H9 (cell line): ENCODE data around the gene MKNK2. TPM values are rescaled to one million over a fixed set of nuclear protein-coding genes. Genes with fewer than 3 reads are reported as not detected.

Experiments
- DNase-seq: peaks from one replicate; pipeline ENCODE4 v3.0.0-alpha.2; 2017
- H2AFZ ChIP-seq: one replicate; pipeline ENCODE4 v1.6.1; 2013; ENCODE audit warnings: mild to moderate bottlenecking, low read length, control low read depth, moderate library complexity
- H2AK5ac ChIP-seq: 2 replicates; pipeline ENCODE4 v1.6.1; 2013; ENCODE audit warnings: low read length, control low read depth, mixed read lengths; ENCODE audit not compliant: insufficient read length
- H2BK120ac ChIP-seq: one replicate; pipeline ENCODE4 v1.6.1; 2013; ENCODE audit warnings: low read depth, mild to moderate bottlenecking, low read length, control low read depth, inconsistent platforms; ENCODE audit not compliant: poor library complexity, severe bottlenecking
- H2BK12ac ChIP-seq: 2 replicates; pipeline ENCODE4 v1.6.1; 2013; ENCODE audit warnings: low read length, control low read depth, mixed read lengths, low read depth; ENCODE audit not compliant: insufficient read length
- H2BK15ac ChIP-seq: 2 replicates; pipeline ENCODE4 v1.6.1; 2013; ENCODE audit warnings: low read depth, low read length, control low read depth
- H2BK20ac ChIP-seq: one replicate; pipeline ENCODE4 v1.6.1; 2013; ENCODE audit warnings: low read depth, mild to moderate bottlenecking, low read length, control low read depth, inconsistent platforms; ENCODE audit not compliant: poor library complexity, severe bottlenecking
- H2BK5ac ChIP-seq: 2 replicates; pipeline ENCODE4 v1.6.1; 2013; ENCODE audit warnings: low read length, control low read depth, mixed read lengths; ENCODE audit not compliant: insufficient read length
- H3K14ac ChIP-seq: 2 replicates; pipeline ENCODE4 v1.6.1; 2013; ENCODE audit warnings: low read length, control low read depth; ENCODE audit not compliant: insufficient read depth
- H3K18ac ChIP-seq: 2 replicates; pipeline ENCODE4 v1.6.1; 2013; ENCODE audit warnings: low read depth, mild to moderate bottlenecking, mixed read lengths, low read length, control low read depth; ENCODE audit not compliant: insufficient read length
- H3K23ac ChIP-seq: 2 replicates; pipeline ENCODE4 v1.6.1; 2013; ENCODE audit warnings: low read length, control low read depth, mixed read lengths, low read depth; ENCODE audit not compliant: insufficient read length
- H3K23me2 ChIP-seq: 2 replicates; pipeline ENCODE4 v1.6.1; 2013; ENCODE audit warnings: low read depth, mild to moderate bottlenecking, mixed read lengths, low read length, control low read depth; ENCODE audit not compliant: insufficient read length, poor library complexity, severe bottlenecking
- H3K27ac ChIP-seq: 2 replicates; pipeline ENCODE4 v1.5.1; 2013; ENCODE audit warnings: low read length, control low read depth, mixed read lengths, low read depth; ENCODE audit not compliant: insufficient read length
- H3K27me3 ChIP-seq: 2 replicates; pipeline ENCODE4 v1.6.1; 2013; ENCODE audit warnings: low read length, control low read depth, inconsistent platforms; ENCODE audit not compliant: insufficient read depth
- H3K4ac ChIP-seq: 2 replicates; pipeline ENCODE4 v1.6.1; 2013; ENCODE audit warnings: low read depth, mild to moderate bottlenecking, control low read depth, inconsistent platforms, low read length, moderate library complexity
- H3K4me1 ChIP-seq: 2 replicates; pipeline ENCODE4 v1.6.1; 2013; ENCODE audit warnings: low read length, control low read depth, inconsistent platforms; ENCODE audit not compliant: insufficient read depth
- H3K4me2 ChIP-seq: 2 replicates; pipeline ENCODE4 v1.6.1; 2013; ENCODE audit warnings: low read length, control low read depth, mixed read lengths; ENCODE audit not compliant: insufficient read length, insufficient read depth
- H3K56ac ChIP-seq: 2 replicates; pipeline ENCODE4 v1.6.1; 2013; ENCODE audit warnings: low read depth, mild to moderate bottlenecking, mixed read lengths, low read length, control low read depth; ENCODE audit not compliant: insufficient read length
- H3K79me1 ChIP-seq: 2 replicates; pipeline ENCODE4 v1.6.1; 2013; ENCODE audit warnings: low read depth, mild to moderate bottlenecking, moderate library complexity, low read length, control low read depth, inconsistent platforms; ENCODE audit not compliant: insufficient read depth, poor library complexity, severe bottlenecking
- H3K79me2 ChIP-seq: 2 replicates; pipeline ENCODE4 v1.6.1; 2013; ENCODE audit warnings: low read length, control low read depth, inconsistent platforms; ENCODE audit not compliant: insufficient read depth
- H3K9ac ChIP-seq: 2 replicates; pipeline ENCODE4 v1.6.1; 2013; ENCODE audit warnings: low read length, control low read depth, mixed read lengths; ENCODE audit not compliant: insufficient read length; ENCODE audit errors: extremely low read depth
- H3K9me3 ChIP-seq: one replicate; pipeline ENCODE4 v1.6.1; 2013; ENCODE audit warnings: low read depth, low read length, inconsistent platforms; ENCODE audit not compliant: control insufficient read depth
- H3T11ph ChIP-seq: one replicate; pipeline ENCODE4 v1.6.1; 2013; ENCODE audit warnings: mild to moderate bottlenecking, low read length, control low read depth, inconsistent platforms
- H4K20me1 ChIP-seq: one replicate; pipeline ENCODE4 v1.6.1; 2013; ENCODE audit not compliant: control insufficient read depth, insufficient read length, insufficient read depth
- H4K5ac ChIP-seq: 2 replicates; pipeline ENCODE4 v1.6.1; 2013; ENCODE audit warnings: low read depth, mild to moderate bottlenecking, mixed read lengths, low read length, control low read depth; ENCODE audit not compliant: insufficient read length
- H4K8ac ChIP-seq: replicated peaks from 2 replicates; pipeline ENCODE4 v1.6.1; 2013; ENCODE audit warnings: low read length, control low read depth, mixed read lengths, low read depth; ENCODE audit not compliant: insufficient read length
- H4K91ac ChIP-seq: 2 replicates; pipeline ENCODE4 v1.6.1; 2013; ENCODE audit warnings: low read depth, mild to moderate bottlenecking, moderate library complexity, mixed read lengths, low read length, control low read depth; ENCODE audit not compliant: insufficient read length
- H3K27ac Mint-ChIP-seq, 3 experiments: 2 replicates in 2 of 3; 3 replicates in 1 of 3; pipeline ENCODE4 v1.8.0; 2020 to 2021; ENCODE audit warnings: mixed read lengths in 3 of 3, mild to moderate bottlenecking in 1 of 3, moderate library complexity in 1 of 3
- H3K27me3 Mint-ChIP-seq: 2 replicates; pipeline ENCODE4 v1.8.0; 2021; ENCODE audit warnings: low read depth, mild to moderate bottlenecking, moderate library complexity, mixed read lengths
- H3K36me3 Mint-ChIP-seq, 3 experiments: 2 replicates in 2 of 3; 3 replicates in 1 of 3; pipeline ENCODE4 v1.8.0; 2020 to 2021; ENCODE audit warnings: low read depth in 3 of 3, mixed read lengths in 3 of 3; ENCODE audit not compliant: insufficient read depth in 1 of 3
- H3K4me1 Mint-ChIP-seq, 2 experiments: 2 replicates each; pipeline ENCODE4 v1.8.0; 2020; ENCODE audit warnings: mixed read lengths in 2 of 2
- H3K4me3 Mint-ChIP-seq, 2 experiments: 2 replicates in 1 of 2; 3 replicates in 1 of 2; pipeline ENCODE4 v1.8.0; 2020 to 2021; ENCODE audit warnings: mild to moderate bottlenecking in 2 of 2, mixed read lengths in 2 of 2, moderate library complexity in 1 of 2
- H3K9me3 Mint-ChIP-seq, 2 experiments: 2 replicates in 1 of 2; 3 replicates in 1 of 2; pipeline ENCODE4 v1.8.0; 2020; ENCODE audit warnings: mild to moderate bottlenecking in 2 of 2, mixed read lengths in 2 of 2, moderate library complexity in 1 of 2
- CTCF ChIP-seq: fragments of 200-600 bp; sonication (generic); conservative IDR thresholded peaks from 3 replicates; pipeline ENCODE4 v1.8.0; 2021; ENCODE audit warnings: antibody characterized with exemption, mild to moderate bottlenecking
- WGBS: extraction: QIAGEN DNeasy Blood & Tissue Kit; methylation state at CpG from one replicate; pipeline ENCODE4 v1.1.7; 2013; ENCODE audit warnings: missing lambda C conversion rate, low lambda C conversion rate, mixed read lengths; ENCODE audit not compliant: insufficient read length; ENCODE audit errors: extremely low coverage; 5-methylcytosine and 5-hydroxymethylcytosine counted together
- total RNA-seq: library from RNA; stranded (reverse); gene quantifications from 2 replicates; pipeline ENCODE4 v1.2.1, GENCODE V29; 2021

The MKNK2 gene
- total RNA-seq, 1 experiment from 2014 or later, result 153 TPM

- H3K4me3 Mint-ChIP-seq, result no peak overlapping the region
- no peak overlapping the region for H4K8ac ChIP-seq
- no peak overlapping the region for H2AFZ ChIP-seq
- H3K36me3 Mint-ChIP-seq, result peaks cover 19 to 50% (median 44%) of the 10 kb centered on the region in 3 experiments
- peaks cover 2% of the 10 kb centered on the region; the same call in 1 of the 2 replicates for H3K79me2 ChIP-seq
- H3K27me3 Mint-ChIP-seq, result no peaks in the 10 kb centered on the region; the same call in 1 of the 2 replicates
- H3K27ac Mint-ChIP-seq, result no peak overlapping the region
- H3K56ac ChIP-seq, result no peak overlapping the region
- no peak overlapping the region for H4K91ac ChIP-seq
- H3K23me2 ChIP-seq, result no peaks in the 10 kb centered on the region
- no peak overlapping the region for H2BK120ac ChIP-seq
- H2BK20ac ChIP-seq, result no peak overlapping the region
- no peak overlapping the region for H2BK15ac ChIP-seq
- H3K27me3 ChIP-seq, result no peaks in the 10 kb centered on the region
- no peak overlapping the region for H3K14ac ChIP-seq
- no peak overlapping the region for H3K4me2 ChIP-seq
- no peak overlapping the region for H3K9ac ChIP-seq
- DNase-seq, result no peak
- no peaks in the 10 kb centered on the region for H4K20me1 ChIP-seq
- H3K9me3 Mint-ChIP-seq, result peaks cover 0 to 2% of the 10 kb centered on the region in 2 experiments; a peak in 3 of 5 replicates
- no peak overlapping the region for H3K18ac ChIP-seq
- no peak overlapping the region for H4K5ac ChIP-seq
- WGBS, result no CpG with 5 or more reads among the region's 39 CpGs
- no peak overlapping the region for H3K23ac ChIP-seq
- peaks cover 2 to 6% of the 10 kb centered on the region in 2 experiments; a peak in 3 of 4 replicates for H3K4me1 Mint-ChIP-seq
- H2BK12ac ChIP-seq, result no peak overlapping the region
- H3K27ac ChIP-seq, result no peak overlapping the region
- H3K9me3 ChIP-seq, result no peaks in the 10 kb centered on the region
- H3K4ac ChIP-seq, result no peak overlapping the region
- TF ChIP-seq CTCF, result no peak
- no peak overlapping the region for H2AK5ac ChIP-seq
- H3K4me1 ChIP-seq, result no peaks in the 10 kb centered on the region
- no peak overlapping the region for H3T11ph ChIP-seq
- no peaks in the 10 kb centered on the region for H3K79me1 ChIP-seq
- no peak overlapping the region for H2BK5ac ChIP-seq
Measured at GRCh38 chr19:2099937-2100718, 49.1 kb upstream of the MKNK2 start.
